NT2/D1 (cell line): ENCODE measurements around the gene BTBD10.
A peak's percentile ranks its signal among the peaks of the same experiment; 100 is the strongest.

Source experiments
- DNase-seq: peaks from one replicate; pipeline ENCODE4 v3.0.0-alpha.2; 2011; ENCODE audit warnings: low read depth, low spot score
- H3K27me3 ChIP-seq: 2 replicates; pipeline ENCODE4 v1.6.0; 2011; ENCODE audit warnings: mild to moderate bottlenecking; ENCODE audit not compliant: insufficient read length, insufficient read depth
- H3K36me3 ChIP-seq: 2 replicates; pipeline ENCODE4 v1.6.1; 2011; ENCODE audit warnings: mild to moderate bottlenecking, low read length, mixed read lengths; ENCODE audit not compliant: insufficient read depth, insufficient read length
- H3K4me1 ChIP-seq: 2 replicates; pipeline ENCODE4 v1.5.1; 2011; ENCODE audit not compliant: insufficient read depth, insufficient read length
- H3K4me3 ChIP-seq: 2 replicates; pipeline ENCODE4 v1.5.1; 2011; ENCODE audit warnings: low read depth; ENCODE audit not compliant: insufficient read length
- H3K9ac ChIP-seq: 2 replicates; pipeline ENCODE4 v1.6.0; 2011; ENCODE audit warnings: low read depth; ENCODE audit not compliant: insufficient read length
- H3K9me3 ChIP-seq: 2 replicates; pipeline ENCODE4 v1.5.1; 2011; ENCODE audit warnings: mild to moderate bottlenecking, low read length; ENCODE audit not compliant: insufficient read depth
- SUZ12 ChIP-seq: IDR thresholded peaks from 2 replicates; pipeline ENCODE4 v1.6.1; 2011; ENCODE audit not compliant: insufficient read length, insufficient read depth; ENCODE audit errors: extremely low read depth
- YY1 ChIP-seq: IDR thresholded peaks from 2 replicates; pipeline ENCODE4 v1.6.1; 2011; ENCODE audit not compliant: insufficient read length, insufficient read depth
- ZNF274 ChIP-seq: IDR thresholded peaks from 2 replicates; pipeline ENCODE4 v1.6.1; 2011; ENCODE audit warnings: mild to moderate bottlenecking, low read depth, low read length

BTBD10 gene

GRCh38 chr11:13480198-13480597 lies 17.2 kb upstream of the BTBD10 start:
- no peak for DNase-seq
- Histone ChIP-seq H3K4me3 (no peak overlapping the region), H3K9me3 (peaks cover 14% of the 10 kb centered on the region; the same call in 1 of the 2 replicates), H3K27me3 (no peaks in the 10 kb centered on the region), H3K4me1 (no peaks in the 10 kb centered on the region), H3K9ac (no peak overlapping the region), H3K36me3 (no peaks in the 10 kb centered on the region)
- no peak for TF ChIP-seq SUZ12
- TF ChIP-seq ZNF274 = no peak
- no peak for TF ChIP-seq YY1

DNA sequence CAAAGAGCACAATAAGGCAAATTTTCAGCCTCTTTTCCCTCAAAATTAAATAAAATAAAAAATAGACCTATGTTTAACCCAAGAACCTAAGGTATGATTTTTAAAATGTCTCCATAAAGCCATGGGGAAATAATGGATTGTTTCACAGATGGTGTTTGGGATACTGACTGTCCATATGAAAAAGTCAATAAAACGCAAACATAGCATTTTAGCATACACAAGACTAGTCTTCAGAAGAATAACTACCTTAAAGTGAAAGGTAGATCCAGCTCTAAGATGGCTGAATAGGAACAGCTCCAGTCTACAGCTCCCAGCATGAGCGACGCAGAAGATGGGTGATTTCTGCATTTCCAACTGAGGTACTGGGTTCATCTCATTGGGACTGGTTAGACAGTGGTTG lies 16.7 kb upstream of the BTBD10 start:
- no peaks in the 10 kb centered on the region for H3K4me1 ChIP-seq
- H3K36me3 ChIP-seq = no peaks in the 10 kb centered on the region
- no peak for TF ChIP-seq YY1
- TF ChIP-seq SUZ12 = no peak
- no peak for TF ChIP-seq ZNF274
- DNase-seq = no peak
- H3K9me3 ChIP-seq = peaks cover 14% of the 10 kb centered on the region; the same call in 1 of the 2 replicates
- H3K9ac ChIP-seq = no peak overlapping the region
- H3K27me3 ChIP-seq = no peaks in the 10 kb centered on the region
- H3K4me3 ChIP-seq = no peak overlapping the region

- no peak overlapping the region for H3K4me3 ChIP-seq
- TF ChIP-seq ZNF274 = no peak
- no peak for TF ChIP-seq SUZ12
- no peaks in the 10 kb centered on the region for H3K27me3 ChIP-seq
- peaks cover 9% of the 10 kb centered on the region; the same call in 1 of the 2 replicates for H3K9me3 ChIP-seq
- no peaks in the 10 kb centered on the region for H3K36me3 ChIP-seq
- no peak for DNase-seq
- peaks cover 2% of the 10 kb centered on the region for H3K4me1 ChIP-seq
- H3K9ac ChIP-seq = no peak overlapping the region
Measured at GRCh38 chr11:13475091-13475490, 12.1 kb upstream of the BTBD10 start.

- H3K9me3 ChIP-seq = no peaks in the 10 kb centered on the region
- no peaks in the 10 kb centered on the region for H3K27me3 ChIP-seq
- TF ChIP-seq SUZ12 (no peak), ZNF274 (no peak), YY1 (no peak)
Measured at GRCh38 chr11:13473013-13473722, 10.1 kb upstream of the BTBD10 start.

GRCh38 chr11:13468750-13469149 lies 5.7 kb upstream of the BTBD10 start:
- no peaks in the 10 kb centered on the region for H3K27me3 ChIP-seq
- H3K9me3 ChIP-seq = no peaks in the 10 kb centered on the region
- DNase-seq = no peak
- TF ChIP-seq ZNF274 (no peak), SUZ12 (no peak), YY1 (no peak)
- no peak overlapping the region for H3K9ac ChIP-seq
- H3K4me1 ChIP-seq = peaks cover 4% of the 10 kb centered on the region
- no peak overlapping the region for H3K4me3 ChIP-seq
- no peaks in the 10 kb centered on the region for H3K36me3 ChIP-seq

More at GRCh38 chr11:13473013-13473722, 10.1 kb upstream of the BTBD10 start:
- H3K9ac ChIP-seq = no peak overlapping the region
- H3K36me3 ChIP-seq = no peaks in the 10 kb centered on the region
- no peak overlapping the region for H3K4me3 ChIP-seq
- peaks cover 2% of the 10 kb centered on the region for H3K4me1 ChIP-seq
- DNase-seq = no peak

DNA sequence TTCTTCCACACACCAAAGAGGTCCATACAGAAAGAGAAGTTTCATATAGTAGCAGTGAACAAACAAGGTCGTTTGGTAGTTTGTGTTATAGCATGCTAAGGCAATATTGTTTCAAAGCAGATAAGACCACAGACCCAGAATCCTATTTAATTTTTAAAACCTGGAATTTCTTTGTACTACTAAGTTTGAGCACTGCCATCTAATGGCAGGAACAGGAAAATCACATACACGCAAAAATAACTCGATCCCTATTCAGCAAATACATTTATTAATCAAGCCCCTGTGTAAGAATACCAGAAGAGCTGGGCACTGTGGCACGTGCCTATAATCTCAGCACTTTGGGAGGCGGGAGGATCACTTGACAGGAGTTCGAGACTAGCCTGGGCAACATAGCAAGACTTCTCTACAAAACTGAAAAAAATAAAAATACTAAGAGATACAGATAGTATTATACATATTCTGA lies 2.9 kb upstream of the BTBD10 start:
- H3K27me3 ChIP-seq = no peaks in the 10 kb centered on the region
- no peak overlapping the region for H3K9ac ChIP-seq
- no peaks in the 10 kb centered on the region for H3K36me3 ChIP-seq
- no peak for TF ChIP-seq YY1
- no peak for TF ChIP-seq ZNF274
- TF ChIP-seq SUZ12 = no peak
- H3K4me1 ChIP-seq = peaks cover 3% of the 10 kb centered on the region
- H3K4me3 ChIP-seq = no peak overlapping the region
- H3K9me3 ChIP-seq = no peaks in the 10 kb centered on the region
- no peak for DNase-seq

DNA sequence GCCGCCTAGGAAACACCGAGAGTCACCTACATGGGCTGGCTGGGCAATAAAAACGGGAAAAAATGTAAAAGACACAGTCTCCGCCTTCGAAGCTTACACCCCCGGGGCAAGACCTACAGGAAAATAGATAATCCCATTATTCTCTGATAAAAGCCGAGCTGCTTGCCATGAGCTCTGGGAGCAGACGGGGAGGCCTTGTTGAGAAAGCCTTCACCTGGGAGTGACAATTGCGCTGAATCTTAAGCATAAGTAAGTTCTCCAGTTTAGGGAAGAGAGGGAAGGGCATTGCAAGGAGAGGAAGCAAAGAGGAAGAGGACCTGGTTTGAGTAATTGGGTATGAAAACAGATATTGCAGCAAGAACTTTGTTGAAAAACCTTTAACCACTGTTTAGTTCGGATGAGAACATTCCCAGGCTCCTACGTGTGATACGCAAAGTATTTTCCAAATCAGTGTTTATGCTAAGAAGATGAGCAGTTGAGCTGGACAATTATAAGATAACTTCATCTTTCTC lies 813 bp upstream of the BTBD10 start:
- Histone ChIP-seq H3K9me3 (no peaks in the 10 kb centered on the region), H3K9ac (peak overlapping the region; percentile 71), H3K4me1 (peaks cover 3% of the 10 kb centered on the region), H3K4me3 (peak overlapping the region; percentile 86), H3K27me3 (no peaks in the 10 kb centered on the region), H3K36me3 (peaks cover 8% of the 10 kb centered on the region)
- DNase-seq = no peak
- no peak for TF ChIP-seq SUZ12
- no peak for TF ChIP-seq ZNF274
- no peak for TF ChIP-seq YY1
